Inflammatory macrophage treated with lipopolysaccharide for 1 hour (primary cell): ENCODE measurements around the gene CNGA3.
"Not testable (repeated sequence)": the region's sequence is repeated elsewhere in the genome, so short reads cannot be mapped to it uniquely, and the experiment has no call there.

Source experiments
- DNase-seq, 2 donors: peaks; one replicate each; pipeline ENCODE4 v3.0.0-alpha.2; 2020 to 2022

CNGA3 gene

DNA sequence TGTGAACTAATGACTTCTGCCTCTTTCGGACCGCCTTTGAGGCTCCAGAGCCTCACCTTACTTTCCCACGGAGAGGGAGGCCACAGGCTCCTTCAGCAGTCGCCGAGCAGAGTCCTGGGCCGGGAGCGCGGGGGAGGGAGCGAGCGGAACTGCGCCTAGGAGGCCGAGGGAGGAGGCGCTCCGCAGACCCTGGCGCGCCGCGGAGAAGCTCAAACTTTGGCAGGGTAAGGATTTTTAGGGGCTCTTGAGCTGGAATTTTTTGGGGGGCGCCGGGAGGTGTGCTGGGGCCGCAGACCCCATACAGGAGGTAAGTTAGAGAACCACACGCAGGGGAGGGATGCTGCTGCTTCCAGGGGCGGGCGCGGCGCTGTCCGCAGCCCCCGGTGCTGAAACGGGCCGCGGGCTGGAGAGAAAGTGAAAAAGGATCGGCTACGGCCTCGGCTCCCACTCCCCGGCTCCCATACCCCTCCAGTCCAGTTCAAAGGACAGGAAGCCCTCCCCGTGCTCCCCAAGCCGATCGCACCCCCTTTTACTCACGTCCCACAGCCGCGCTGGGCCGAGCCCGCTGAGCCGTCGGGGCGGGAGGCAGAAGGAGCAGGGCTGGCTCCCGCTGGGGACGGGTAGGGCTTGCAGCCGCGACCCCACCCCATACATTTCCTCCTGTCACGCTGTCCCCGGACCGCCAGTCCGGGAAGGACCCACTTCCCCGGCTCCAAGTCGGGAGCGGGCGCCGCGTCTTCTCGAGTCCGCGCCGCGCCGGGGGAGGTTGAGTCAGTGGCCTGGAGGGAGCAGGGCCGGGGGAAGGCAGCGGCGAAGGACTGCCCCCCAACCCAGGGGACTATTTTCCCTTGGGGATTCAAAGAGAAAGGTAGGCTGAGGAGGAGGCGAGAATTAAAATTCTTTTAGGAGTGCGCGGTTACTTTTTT, at the start of gene CNGA3:
Gene CNGA3, plus strand, starts transcription at position 146 of the 926 bp plus-strand sequence. CDS start 23,520 bp downstream, outside the sequence.
- no peak for DNase-seq

DNA sequence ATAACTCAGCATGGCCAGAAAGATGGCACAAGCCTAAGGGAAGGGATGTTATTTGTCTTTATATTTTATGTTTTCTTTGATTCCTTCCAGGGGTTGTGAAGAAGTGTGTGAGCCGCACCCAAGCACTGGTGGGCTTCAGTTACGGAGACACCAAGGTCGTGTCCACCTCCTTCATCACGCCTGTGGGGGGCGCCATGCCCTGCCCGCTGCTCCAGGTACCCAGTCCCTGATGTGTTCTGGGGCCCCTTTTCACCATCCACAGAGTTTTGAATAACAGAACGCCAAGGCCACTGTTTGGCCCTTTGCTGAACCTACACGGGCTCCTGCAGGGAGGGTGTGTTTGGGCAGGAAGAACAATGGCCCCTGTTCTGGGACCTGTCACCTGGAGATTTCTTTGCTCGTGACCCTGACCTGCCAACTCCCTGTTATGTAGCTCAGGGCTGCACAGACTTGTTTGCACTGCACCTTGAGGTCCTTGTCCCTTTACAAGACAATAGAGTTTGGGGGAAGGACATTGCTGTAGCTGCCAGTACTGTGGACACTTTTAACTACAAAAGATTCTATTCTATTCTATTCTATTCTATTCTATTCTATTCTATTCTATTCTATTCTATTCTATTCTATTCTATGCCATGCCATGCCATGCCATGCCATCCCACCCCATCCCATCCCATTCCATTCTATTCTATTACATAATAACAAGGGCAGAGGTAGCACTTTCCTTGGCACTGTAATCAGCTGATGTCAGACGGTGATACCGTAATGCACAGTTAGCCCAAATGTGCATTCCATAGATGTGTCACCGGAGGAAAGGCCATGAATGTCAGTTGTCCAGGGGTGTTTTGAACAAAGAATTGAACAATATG, 48.2 kb upstream of the CNGA3 start:
- DNase-seq, result no peak

DNA sequence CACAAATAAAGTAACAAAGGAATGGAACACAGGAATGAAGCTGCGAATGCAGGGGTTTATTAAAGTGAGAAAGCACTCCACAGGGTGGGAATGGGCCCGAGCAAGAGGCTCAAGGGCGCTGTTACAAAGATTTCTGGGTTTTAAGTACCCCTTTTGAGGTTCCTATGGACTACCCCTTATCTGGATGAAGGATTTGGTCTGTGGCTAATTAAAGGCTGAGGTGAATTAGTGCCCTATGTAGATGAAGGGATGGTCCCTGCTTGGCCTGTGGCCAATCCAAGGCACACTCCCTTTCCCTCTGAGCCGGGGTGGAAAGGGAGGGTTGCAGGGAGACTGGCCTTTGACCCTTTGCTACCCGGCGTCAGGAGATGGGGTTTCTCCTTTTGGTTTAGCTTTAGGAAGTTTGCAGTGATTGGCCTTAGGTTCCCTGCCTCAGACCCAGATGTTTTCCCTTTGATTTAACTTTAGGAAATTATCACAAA, 47.5 kb upstream of the CNGA3 start:
- no peak for DNase-seq

DNA sequence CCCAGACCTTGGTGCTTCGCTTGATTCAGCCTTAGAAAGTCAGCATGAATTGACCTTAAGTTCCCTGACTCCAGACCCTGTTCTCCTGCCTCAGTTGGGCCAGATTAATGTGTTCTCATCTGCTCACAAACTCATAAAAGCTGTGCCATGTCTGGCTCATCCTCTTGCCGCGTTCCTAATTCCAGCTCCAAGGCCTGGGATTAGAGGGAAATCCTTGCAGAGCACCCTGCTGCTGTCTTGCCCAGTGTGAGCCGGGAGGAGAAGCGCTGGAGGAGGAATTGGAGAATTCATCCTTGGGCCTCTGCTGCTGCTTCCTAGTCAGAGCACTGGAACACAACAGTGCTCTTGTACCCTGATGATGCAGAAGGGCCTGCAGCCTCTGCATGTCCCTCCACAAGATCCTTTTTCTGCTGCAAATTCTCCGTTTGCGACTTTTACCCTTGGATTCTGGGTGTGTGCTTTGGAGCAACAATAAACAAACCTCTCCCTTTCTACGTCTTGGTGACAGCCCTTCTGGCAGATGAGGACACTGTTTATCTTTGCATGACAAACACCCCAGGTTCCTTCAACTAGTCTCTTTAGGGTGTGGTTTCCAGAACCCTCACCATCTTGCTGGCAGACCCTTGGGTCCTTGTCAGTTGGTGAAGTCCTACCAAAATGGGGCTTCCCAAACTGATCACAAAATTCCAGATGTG, 46.9 kb upstream of the CNGA3 start:
- no peak for DNase-seq

DNA sequence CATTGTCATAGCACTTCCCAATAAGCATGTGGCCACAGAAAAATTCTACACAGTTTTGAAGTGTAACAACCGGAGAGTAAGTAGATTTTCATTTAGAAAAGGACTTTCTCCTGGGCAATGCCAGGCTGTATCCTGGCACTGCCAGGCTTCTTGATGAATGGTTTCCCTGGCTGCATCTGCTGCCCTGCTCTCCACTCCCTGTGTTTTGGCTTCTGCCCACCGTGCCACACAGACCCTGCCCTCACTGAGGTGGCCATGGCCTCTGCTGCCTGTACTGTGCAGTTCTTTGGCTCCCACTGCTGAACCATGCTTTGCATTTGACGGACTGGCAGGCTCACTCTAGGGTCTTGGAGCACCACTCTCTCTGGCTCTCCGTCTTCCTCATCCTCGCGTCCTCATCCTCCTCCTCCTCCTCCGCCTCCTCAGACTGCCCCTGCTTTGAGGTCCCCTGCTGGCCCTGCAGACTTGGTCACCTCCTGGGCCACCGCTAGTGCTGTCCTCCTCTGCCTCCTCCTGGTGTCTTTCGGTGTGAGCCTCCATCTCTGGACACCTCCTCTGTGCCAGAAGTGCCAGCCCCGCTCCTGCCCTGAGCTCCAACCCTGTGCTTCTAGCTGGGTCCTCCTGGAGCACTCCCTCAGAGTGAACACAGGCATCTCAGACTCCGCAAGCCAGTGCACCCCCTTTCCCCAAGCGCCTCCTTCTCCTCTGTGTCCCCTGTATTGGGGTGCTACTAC, 45.9 kb upstream of the CNGA3 start:
- no peak for DNase-seq

DNA sequence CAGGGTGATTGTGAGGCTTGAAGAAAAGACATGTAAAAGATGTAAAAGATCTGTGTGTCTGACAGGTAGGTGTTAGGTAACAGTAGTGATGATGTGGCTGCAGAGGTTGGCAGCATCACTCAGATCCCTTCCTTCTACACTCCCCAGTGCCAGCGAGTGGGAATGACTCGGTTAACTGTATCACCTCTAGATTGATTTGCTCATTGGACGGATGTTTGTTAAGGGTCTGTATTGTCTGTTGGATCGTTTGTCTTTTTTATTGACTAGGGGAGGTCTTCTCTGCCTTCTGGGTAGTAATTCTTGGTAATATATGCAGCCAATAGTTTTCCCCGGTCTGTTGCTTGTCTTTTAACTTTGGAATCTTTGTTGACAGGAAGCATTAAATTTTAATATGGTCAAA, 44.8 kb upstream of the CNGA3 start:
- no peak for DNase-seq

DNA sequence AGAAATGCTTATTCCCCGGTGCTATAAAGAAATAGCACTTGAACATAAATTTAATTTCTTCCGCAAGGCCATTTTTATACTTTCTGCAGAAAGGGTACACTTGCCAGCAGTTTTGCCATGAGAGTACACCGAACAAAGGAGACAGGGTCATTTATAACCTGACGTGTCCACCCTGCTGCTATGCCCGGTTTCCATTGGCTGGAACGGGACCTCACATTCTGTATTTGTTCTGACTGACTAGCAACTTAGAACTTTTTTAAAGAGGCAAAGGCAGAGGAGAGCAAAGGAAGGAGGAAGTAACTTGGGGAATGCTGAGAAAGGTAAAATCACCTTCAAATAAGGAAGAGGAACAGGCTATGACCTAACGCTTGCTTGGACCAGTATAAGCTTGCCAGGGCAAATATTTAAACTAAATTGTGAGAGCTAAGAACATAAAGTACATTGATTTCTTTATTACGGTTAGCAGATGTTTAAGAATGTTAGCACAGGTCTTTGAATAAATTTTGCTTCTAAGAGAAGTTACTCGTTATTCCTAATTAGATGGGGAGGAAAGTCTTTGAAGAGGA, 39.0 kb upstream of the CNGA3 start:
- DNase-seq, result not testable (repeated sequence)

DNA sequence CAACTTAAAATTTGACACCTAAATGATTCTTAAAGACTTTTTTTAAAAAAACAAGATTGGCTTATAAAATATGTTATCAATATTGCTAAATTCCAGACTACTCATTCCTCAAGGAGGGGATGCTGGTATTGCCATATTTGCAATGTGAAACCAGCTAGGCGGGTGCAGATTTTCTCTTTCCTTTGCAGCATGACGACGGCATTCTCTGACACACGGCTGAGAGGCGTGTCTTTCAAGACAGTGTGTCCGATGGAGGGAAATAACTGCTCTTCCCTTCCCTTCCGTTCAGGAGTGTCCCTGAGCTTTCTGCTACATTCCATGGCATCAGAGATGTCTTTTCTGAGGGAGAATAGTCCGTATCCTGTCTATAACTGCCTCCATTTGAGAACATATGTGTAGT, 38.2 kb upstream of the CNGA3 start:
- DNase-seq, result no peak

DNA sequence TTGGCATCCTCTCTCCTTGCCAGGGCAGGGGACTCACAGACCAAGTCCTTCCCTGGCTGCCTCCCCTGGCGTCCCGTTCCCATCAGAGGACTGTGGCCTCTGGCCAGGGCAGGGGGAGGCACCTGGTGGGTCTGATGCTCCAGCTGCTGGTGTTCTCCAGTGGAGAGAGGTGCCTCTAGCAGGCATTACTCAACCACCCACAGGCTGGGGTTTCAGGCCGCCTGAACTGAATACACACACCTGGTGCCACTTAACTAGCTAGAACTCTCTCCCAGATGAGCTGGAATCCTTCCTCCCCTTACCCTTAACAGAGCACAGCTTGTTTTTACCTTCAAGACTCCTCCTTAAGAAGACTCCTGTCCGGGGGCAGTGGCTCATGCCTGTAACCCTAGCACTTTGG, 37.7 kb upstream of the CNGA3 start:
- no peak for DNase-seq

DNA sequence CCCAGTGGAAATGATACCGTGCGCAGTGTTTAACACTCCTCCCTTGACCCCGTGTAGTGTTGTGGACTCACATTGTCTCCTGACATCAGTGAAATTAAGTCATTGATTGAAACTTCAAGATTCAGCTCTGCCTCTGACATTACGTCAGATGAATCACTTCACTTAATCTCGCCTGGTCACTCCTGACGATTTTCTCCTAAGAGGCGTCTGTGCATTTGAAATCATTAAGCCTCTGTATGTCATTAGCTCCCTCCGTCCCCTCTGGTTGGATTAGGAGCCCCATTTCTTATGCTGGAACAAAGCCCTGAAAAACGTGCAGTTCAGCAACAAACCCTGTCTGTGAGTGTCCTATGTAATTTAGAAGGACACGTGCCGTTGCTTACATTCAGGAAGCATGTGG, 36.7 kb upstream of the CNGA3 start:
- no peak for DNase-seq

DNA sequence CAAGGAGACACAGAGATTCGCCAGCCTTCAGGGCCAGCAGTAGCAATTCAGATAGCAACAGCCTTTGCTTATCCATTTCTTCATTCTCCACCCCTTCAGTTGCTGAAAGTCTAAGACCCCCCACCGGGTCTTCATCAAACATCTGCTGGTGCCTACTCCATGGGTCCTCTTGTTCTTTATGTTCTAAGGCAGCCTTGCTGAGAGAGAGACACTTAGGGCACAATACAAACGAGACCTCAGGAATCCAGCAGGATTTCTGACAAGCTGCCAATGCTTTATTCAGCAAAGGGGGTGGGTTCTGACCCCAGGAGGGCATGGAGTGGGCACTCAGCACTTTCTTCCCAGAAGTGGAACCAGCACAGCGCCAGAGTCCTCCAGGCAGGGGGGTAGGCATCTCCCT, 36.2 kb upstream of the CNGA3 start:
- DNase-seq, result no peak

DNA sequence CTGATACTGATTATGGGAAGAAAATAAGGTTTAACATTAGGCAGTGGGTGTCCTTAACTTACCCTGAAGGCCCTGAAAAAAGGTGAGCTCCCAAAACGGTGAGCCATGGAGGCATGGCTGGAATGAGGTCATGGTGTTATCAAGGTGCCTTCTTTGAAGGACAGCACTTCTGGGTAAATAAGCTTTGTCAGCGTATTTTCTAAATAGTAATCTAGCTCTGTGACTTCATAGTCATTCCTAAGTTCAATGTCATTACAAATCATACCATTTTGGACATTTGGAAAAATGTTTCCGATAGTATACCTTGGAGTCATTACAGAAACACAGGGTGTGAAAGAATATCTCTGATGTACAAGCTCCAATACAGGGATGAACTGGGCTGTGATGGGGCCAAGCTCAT, 35.2 kb upstream of the CNGA3 start:
- DNase-seq, result no peak

DNA sequence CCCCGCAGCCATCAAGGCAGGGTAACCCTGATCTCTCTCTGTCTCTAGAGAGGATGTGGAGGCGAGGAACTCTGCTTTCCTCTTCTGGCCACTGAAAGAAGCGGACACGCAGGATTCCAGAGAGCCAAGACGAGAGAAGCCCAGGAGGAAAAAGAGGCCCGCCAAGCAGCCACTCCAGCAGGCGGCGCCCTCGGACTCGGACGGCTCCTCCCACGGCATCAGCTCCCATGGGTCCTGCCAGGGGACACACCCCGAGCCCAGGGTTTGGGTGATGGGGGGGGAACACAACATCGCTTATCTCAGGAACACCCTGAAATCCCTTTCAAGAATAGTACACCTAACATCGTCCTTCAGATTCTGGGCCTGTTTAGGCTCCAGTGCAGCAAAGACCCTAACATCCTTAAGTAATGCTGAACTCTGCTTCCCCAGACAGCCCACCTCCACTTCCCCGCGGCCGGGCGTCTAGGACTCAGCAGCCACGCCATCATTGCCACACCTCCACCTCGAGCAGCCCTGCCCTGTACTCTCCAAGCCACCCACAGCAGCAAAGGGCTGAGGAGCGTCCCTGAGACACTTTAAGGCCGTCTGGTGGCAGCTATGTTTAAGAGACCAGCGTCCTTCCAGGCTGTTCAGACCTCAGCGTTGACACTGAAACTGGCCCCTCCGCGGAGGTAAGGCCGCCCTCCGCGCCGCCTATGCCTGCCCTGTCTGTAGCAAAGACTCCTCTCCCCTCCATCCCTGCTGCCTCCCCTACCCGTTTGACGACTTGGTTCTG, 34.3 kb upstream of the CNGA3 start:
- DNase-seq, result no peak

DNA sequence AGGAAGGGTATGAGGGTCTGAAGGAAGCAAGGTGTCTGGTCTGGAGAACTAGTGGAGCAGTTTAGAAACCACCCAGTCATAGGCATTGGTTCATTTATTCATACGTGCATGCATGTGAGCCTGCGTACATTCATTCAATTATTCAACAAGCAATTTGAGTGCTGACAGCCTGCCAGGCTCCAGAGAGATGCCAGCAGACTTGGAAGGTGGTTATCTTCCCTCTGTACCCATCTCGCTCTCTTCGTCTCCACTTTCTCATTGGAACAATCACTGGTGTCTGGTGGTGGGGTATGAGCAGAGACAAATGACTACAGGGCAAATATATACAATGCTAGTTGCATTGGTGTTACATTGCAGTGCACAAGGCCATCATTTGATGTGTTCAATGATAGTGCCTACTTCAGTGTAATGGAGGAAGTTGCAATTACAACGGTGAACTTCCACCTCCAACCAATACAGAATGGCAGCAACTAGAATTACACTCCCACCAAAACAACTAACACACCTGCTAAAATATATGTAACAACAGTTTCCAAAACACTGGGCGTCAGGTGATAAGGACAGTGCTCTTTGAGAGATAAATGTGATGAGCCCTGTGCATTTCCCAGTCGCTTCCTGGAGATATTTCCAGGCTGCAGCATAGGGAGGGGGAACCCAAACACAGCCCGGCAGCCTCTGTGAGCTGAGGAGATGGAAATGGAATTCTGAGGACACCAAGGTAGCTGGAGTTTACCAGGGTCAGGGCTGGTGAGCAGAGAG, 32.6 kb upstream of the CNGA3 start:
- DNase-seq, result no peak

DNA sequence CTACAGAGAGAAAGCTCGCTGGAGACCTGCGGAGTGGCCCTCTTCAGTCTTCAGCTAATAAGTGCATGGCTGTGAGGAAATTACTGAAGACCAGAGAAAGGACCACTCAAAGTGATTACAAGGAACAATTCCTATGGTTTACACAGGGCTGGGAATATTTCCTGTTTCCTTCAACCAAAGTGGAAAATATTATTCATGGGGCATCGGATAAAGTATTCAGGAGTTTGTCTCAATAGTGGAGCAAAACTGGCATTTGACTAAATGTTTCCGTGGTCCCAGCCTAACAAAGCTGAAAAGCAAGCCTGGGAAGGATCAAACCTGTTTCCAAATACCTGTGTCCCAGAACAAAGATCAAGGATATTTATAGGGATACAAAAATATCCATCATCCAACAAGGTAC, 32.0 kb upstream of the CNGA3 start:
- DNase-seq, result no peak

DNA sequence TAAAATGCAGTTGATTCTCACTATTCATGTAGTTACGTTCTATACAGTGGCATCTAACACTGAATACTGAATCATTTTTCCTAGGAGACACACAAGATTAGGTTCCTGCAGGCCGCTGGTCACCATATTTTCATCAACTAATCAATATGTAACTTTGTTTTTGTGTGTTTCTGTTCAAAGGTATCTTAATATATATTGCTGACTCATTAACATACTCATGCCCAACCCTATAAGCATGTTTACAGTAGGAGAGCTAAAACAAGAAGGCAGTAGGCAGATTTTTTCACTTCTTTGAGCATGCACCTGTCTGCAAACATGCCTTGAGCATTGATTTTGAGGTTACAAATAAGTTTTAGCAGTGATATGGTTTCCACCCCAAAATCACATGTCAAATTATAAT, 30.3 kb upstream of the CNGA3 start:
- DNase-seq, result no peak

DNA sequence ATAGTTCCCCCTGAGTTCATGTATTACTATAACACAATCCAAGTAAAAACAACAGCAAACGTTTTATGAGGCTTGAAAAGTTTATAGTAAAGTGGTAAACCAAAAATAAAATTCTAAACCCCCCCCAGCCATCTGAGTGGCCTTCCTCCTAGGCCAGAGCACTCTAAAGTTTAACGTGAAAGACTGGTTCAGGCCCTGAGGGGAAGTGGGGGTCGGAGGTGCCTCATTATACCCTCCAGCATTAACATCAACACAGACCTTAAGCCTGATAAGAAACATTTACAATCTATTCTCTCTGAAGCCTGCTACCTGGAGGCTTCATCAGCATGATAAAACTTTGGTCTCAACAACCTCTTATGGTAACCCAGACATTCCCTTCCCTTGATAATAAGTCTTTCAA, 29.0 kb upstream of the CNGA3 start:
- DNase-seq, result no peak

DNA sequence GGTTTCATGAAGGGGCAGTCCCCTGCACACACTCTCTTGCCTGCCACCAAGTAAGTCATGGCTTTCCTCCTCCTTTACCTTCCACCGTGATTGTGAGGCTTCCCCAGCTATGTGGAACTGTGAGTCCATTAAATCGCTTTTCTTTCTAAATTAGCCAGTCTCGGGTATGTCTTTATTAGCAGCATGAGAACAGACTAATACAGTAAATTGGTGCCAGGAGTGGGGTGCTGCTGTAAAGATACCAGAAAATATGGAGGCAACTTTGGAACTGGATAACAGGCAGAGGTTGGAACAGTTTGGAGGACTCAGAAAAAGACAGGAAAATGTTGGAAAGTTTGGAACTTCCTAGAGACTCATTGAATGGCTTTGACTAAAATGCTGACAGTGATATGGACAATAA, 26.1 kb upstream of the CNGA3 start:
- not testable (repeated sequence) for DNase-seq

DNA sequence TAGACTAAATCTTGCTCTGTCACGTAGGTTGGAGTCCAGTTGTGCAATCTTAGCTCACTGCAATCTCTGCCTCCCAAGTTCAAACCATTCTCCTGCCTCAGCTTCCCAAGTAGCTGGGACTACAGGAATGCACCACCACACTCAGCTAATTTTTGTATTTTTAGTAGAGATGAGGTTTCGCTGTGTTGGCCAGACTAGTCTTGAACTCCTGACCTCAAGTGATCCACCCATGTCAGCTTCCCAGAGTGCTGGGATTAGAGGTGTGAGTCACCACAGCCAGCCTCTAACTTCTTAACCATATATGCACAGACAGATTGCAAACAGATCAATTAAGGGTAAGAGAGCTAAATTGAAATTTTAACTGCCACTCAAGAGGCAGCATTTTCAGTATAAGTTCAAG, 22.1 kb upstream of the CNGA3 start:
- DNase-seq, result no peak

DNA sequence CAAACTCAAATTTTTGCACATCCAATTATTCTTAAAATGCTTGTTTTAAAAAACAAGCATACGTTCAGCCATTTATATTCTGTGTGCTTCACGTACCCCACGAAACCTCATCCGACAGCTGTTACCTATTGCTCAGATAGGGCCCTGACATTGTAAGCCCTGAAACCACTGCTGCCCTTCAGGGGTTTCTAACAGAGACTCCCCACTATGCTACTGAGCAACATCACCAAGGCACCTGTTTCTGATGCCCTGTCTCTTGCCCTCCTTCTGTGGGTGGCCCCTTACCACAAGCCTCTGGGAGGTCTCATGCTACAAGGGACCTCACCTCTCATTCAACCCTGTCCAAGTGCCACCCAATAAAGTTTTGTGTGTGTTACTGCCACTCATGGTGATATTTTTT, 18.5 kb upstream of the CNGA3 start:
- no peak for DNase-seq

DNA sequence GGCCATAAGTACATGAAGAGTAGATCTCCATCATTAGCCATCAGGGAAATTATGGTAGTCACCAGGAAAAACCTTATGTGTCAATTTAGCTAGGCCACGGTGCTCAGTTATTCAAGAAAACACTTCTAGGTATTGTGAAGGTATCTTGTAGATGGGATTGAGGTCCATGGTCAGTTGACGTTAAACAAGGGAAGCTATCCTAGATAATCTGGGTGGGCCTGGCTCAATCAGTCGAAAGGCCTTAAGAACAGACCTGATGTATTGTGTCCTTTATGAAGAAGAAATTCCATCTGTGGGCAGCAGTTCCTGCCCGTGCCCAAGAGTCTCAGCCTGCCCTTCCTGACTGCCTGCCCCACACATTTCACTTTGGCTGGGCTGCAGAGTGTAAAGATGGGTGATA, 16.7 kb upstream of the CNGA3 start:
- DNase-seq, result no peak
